Neural crest cell (in vitro differentiated cells): ENCODE measurements around the gene DPEP3. TPM values are rescaled to one million over a fixed set of nuclear protein-coding genes. Genes with fewer than 3 reads are reported as not detected.

Experiments used
- DNase-seq: peaks from one replicate; pipeline ENCODE4 v3.0.0; 2021; ENCODE audit warnings: low read depth, mixed read lengths, low spot score
- H3K27ac Mint-ChIP-seq: one replicate; pipeline ENCODE4 v1.8.0; 2021; ENCODE audit warnings: mild to moderate bottlenecking, mixed read lengths; ENCODE audit not compliant: unreplicated experiment
- H3K27me3 Mint-ChIP-seq: 2 replicates; pipeline ENCODE4 v1.8.0; 2021; ENCODE audit warnings: low read depth, mild to moderate bottlenecking, mixed read lengths
- H3K36me3 Mint-ChIP-seq: 2 replicates; pipeline ENCODE4 v1.8.0; 2021; ENCODE audit warnings: low read depth, mild to moderate bottlenecking, mixed read lengths
- H3K4me1 Mint-ChIP-seq: 2 replicates; pipeline ENCODE4 v1.8.0; 2021; ENCODE audit warnings: mixed read lengths
- H3K4me3 Mint-ChIP-seq: one replicate; pipeline ENCODE4 v1.8.0; 2021; ENCODE audit warnings: mild to moderate bottlenecking, mixed read lengths
- H3K9me3 Mint-ChIP-seq: 2 replicates; pipeline ENCODE4 v1.8.0; 2021; ENCODE audit warnings: mixed read lengths
- CTCF ChIP-seq: fragments of 200-600 bp; sonication (generic); conservative IDR thresholded peaks from 2 replicates; pipeline ENCODE4 v1.5.0; 2021; ENCODE audit warnings: antibody characterized with exemption, mild to moderate bottlenecking
- total RNA-seq: library from RNA; stranded (reverse); gene quantifications from 2 replicates; pipeline ENCODE4 v1.2.1, GENCODE V29; 2021

DPEP3 gene
- total RNA-seq, 1 donor from 2014 or later = not detected

DNA sequence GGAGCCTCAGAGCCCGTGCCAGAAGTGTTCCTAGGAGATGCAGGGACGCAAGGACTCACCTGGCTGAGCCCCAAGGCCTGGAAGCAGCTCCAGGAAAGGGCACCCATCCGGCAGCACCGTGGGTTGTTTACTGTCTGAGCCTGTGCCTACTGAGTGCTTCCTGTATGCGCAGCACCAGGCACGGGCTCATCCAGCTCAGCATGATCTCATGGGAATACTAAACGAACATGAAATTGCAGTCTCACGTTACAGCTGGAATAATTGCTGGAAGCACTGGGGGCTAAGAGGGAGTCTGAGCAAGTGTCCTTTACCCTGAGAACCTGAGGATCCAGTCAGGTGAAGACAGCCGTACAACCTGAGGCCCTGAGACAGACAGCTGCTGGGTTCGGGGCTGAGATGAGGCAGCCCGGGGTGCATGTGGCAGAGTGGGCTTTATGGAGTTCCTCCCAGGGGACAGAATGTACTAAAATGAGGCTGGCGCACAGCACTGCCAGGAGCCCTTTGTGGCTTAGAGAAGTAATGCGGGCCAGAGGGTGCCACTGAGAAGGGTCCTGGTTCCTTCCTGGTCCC, 54.0 kb downstream of the DPEP3 start:
- Mint-ChIP-seq H3K4me3 (peak overlapping the region; percentile 49), H3K9me3 (no peaks in the 10 kb centered on the region), H3K27ac (peak overlapping the region; percentile 35), H3K36me3 (no peaks in the 10 kb centered on the region), H3K4me1 (no peaks in the 10 kb centered on the region), H3K27me3 (no peaks in the 10 kb centered on the region)
- TF ChIP-seq CTCF = no peak
- DNase-seq = no peak

Other genes with a start within 250 kb of the DPEP3 start
- 21.7 and 22.1 TPM in 2 replicates for gene RANBP10, start 173.9 kb downstream of the DPEP3 start, total RNA-seq
- gene TSNAXIP1, start 173.6 kb downstream of the DPEP3 start, total RNA-seq = 6.6 and 7.5 TPM in 2 replicates
- 46.2 and 46.7 TPM in 2 replicates for gene THAP11, start 138.2 kb downstream of the DPEP3 start, total RNA-seq
- gene NUTF2, start 133.6 kb downstream of the DPEP3 start, total RNA-seq = 185 and 191 TPM in 2 replicates
- gene CENPT, start 132.8 kb downstream of the DPEP3 start, total RNA-seq = 78.2 and 83.5 TPM in 2 replicates
- 100 and 101 TPM in 2 replicates for gene EDC4, start 107.4 kb downstream of the DPEP3 start, total RNA-seq
- 1.0 TPM in 1 of 2 replicates, not detected in the other for gene NRN1L, start 95.6 kb downstream of the DPEP3 start, total RNA-seq
- 39.0 and 41.5 TPM in 2 replicates for gene PSKH1, start 87.2 kb downstream of the DPEP3 start, total RNA-seq
- gene CTRL, start 48.6 kb downstream of the DPEP3 start, total RNA-seq = 2.5 and 3.0 TPM in 2 replicates
- gene PSMB10, start 43.6 kb downstream of the DPEP3 start, total RNA-seq = 22.4 and 22.5 TPM in 2 replicates
- 16.6 and 17.6 TPM in 2 replicates for gene LCAT, start 36.4 kb downstream of the DPEP3 start, total RNA-seq
- 36.0 and 36.8 TPM in 2 replicates for gene SLC12A4, start 11.9 kb downstream of the DPEP3 start, total RNA-seq
- not detected in 2 replicates for gene DPEP2, start 19.0 kb upstream of the DPEP3 start, total RNA-seq
- not detected in 2 replicates for gene DPEP2NB, start 35.4 kb upstream of the DPEP3 start, total RNA-seq
- gene DDX28, start 42.7 kb upstream of the DPEP3 start, total RNA-seq = 12.5 and 13.3 TPM in 2 replicates
- 26.6 and 28.4 TPM in 2 replicates for gene DUS2, start 42.8 kb upstream of the DPEP3 start, total RNA-seq
- gene NFATC3, start 104.9 kb upstream of the DPEP3 start, total RNA-seq = 64.9 and 71.7 TPM in 2 replicates